Nephron progenitor cell (in vitro differentiated cells): ENCODE results near the gene SYT1.

ENCODE experiments used
- DNase-seq: peaks from one replicate; pipeline ENCODE4 v3.0.0; 2021
- H3K27ac Mint-ChIP-seq: 2 replicates; pipeline ENCODE4 v1.8.0; 2021; ENCODE audit warnings: mild to moderate bottlenecking, moderate library complexity, mixed read lengths
- H3K27me3 Mint-ChIP-seq: 2 replicates; pipeline ENCODE4 v1.8.0; 2021; ENCODE audit warnings: mild to moderate bottlenecking, low read depth, mixed read lengths; ENCODE audit not compliant: poor library complexity
- H3K36me3 Mint-ChIP-seq: 2 replicates; pipeline ENCODE4 v1.8.0; 2021; ENCODE audit warnings: low read depth, mixed read lengths
- H3K4me1 Mint-ChIP-seq: 2 replicates; pipeline ENCODE4 v1.8.0; 2021; ENCODE audit warnings: mixed read lengths
- H3K4me3 Mint-ChIP-seq: 2 replicates; pipeline ENCODE4 v1.8.0; 2021; ENCODE audit warnings: mild to moderate bottlenecking, moderate library complexity, mixed read lengths
- H3K9me3 Mint-ChIP-seq: 2 replicates; pipeline ENCODE4 v1.8.0; 2021; ENCODE audit warnings: mild to moderate bottlenecking, moderate library complexity, mixed read lengths
- CTCF ChIP-seq: fragments of 200-600 bp; sonication (generic); IDR thresholded peaks from 2 replicates; pipeline ENCODE4 v1.5.0; 2021; ENCODE audit warnings: antibody characterized with exemption

Gene SYT1

DNA sequence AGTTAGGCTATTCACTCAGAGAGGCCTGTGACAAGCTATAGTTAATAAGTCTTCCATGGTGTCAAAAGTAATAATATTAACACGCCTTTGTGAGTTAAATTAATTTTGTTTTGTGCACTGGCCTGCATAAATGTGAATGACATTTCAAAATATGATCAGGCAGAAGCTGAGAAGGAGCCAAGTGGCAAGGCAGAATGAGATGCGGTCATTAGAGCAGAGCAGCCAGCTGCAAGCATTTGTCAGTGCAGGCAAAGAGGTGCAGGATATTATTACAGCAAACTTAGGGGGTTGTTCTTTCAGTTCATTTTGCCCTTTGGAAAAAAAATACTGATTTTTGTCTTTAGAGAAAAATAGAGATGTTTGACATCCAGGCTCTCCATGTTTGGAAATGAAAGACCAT is 461.6 kb downstream of the SYT1 start:
- Mint-ChIP-seq H3K27ac (no peak overlapping the region), H3K4me3 (no peak overlapping the region), H3K9me3 (no peaks in the 10 kb centered on the region), H3K27me3 (peaks cover 4% of the 10 kb centered on the region), H3K4me1 (peaks cover 14% of the 10 kb centered on the region), H3K36me3 (peaks cover 5% of the 10 kb centered on the region)
- no peak for DNase-seq
- no peak for TF ChIP-seq CTCF

GRCh38 chr12:79326663-79327062 is 462.1 kb downstream of the SYT1 start:
- Mint-ChIP-seq H3K4me3 (no peak overlapping the region), H3K9me3 (no peaks in the 10 kb centered on the region), H3K27ac (no peak overlapping the region), H3K27me3 (peaks cover 4% of the 10 kb centered on the region), H3K36me3 (peaks cover 5% of the 10 kb centered on the region), H3K4me1 (peaks cover 14% of the 10 kb centered on the region)
- no peak for DNase-seq
- TF ChIP-seq CTCF = no peak

- DNase-seq = no peak
- Mint-ChIP-seq H3K9me3 (no peaks in the 10 kb centered on the region), H3K36me3 (peaks cover 5% of the 10 kb centered on the region), H3K4me1 (peaks cover 14% of the 10 kb centered on the region), H3K4me3 (no peak overlapping the region), H3K27me3 (peaks cover 4% of the 10 kb centered on the region), H3K27ac (peak overlapping the region; percentile 5)
- no peak for TF ChIP-seq CTCF
Measured at GRCh38 chr12:79327465-79327864, 462.9 kb downstream of the SYT1 start.

DNA sequence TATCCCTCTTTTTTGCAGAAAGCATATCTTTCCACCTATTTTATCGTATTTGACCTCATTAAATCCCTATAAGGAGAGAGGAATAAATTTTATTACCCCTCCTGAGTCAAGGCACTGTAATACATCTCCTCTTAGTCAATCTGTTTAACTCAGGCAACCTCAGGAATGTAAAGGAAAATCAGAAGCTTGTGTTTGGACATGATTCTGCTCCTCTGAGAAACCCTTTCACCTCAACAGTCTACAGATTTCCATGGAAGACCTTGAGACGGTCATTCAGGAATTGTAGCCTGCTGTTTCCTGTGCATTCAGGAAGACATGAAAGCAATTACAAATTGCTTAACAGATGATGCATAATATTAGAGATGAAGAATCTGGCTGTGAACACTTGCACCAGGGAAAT is 465.4 kb downstream of the SYT1 start:
- TF ChIP-seq CTCF = no peak

GRCh38 chr12:79331870-79332269 is 467.3 kb downstream of the SYT1 start:
- Mint-ChIP-seq H3K36me3 (no peaks in the 10 kb centered on the region), H3K27me3 (peaks cover 4% of the 10 kb centered on the region), H3K4me3 (no peak overlapping the region), H3K27ac (no peak overlapping the region), H3K4me1 (peaks cover under 1% of the 10 kb centered on the region), H3K9me3 (no peaks in the 10 kb centered on the region)
- no peak for DNase-seq
- TF ChIP-seq CTCF = no peak

More for the DNA sequence above, 465.4 kb downstream of the SYT1 start:
- H3K36me3 Mint-ChIP-seq = no peaks in the 10 kb centered on the region
- H3K27ac Mint-ChIP-seq = no peak overlapping the region
- H3K27me3 Mint-ChIP-seq = peaks cover 4% of the 10 kb centered on the region
- peaks cover 14% of the 10 kb centered on the region for H3K4me1 Mint-ChIP-seq
- no peak for DNase-seq
- no peak overlapping the region for H3K4me3 Mint-ChIP-seq
- H3K9me3 Mint-ChIP-seq = no peaks in the 10 kb centered on the region

DNA sequence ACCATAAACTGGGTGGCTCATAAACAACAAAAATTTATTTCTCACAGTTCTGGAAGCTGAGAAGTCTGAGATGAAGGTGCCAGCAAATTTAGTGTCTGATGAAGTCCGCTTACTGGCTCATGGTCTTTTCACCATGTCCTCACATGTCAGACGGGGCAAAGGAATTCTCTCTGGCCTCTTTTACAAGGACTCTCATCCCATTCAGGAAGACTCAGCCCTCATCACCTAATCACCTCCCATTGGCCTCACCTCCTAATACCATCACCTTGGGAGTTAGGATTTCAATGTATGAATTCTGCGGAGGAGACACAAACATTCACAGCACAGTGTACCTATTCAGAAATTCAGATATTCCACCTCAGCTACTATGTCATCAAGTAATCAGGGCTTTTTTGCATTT is 468.6 kb downstream of the SYT1 start:
- Mint-ChIP-seq H3K4me3 (no peak overlapping the region), H3K9me3 (no peaks in the 10 kb centered on the region)

More for the DNA sequence above, 468.6 kb downstream of the SYT1 start:
- TF ChIP-seq CTCF = no peak
- H3K27me3 Mint-ChIP-seq = peaks cover 4% of the 10 kb centered on the region
- DNase-seq = no peak
- H3K27ac Mint-ChIP-seq = no peak overlapping the region
- H3K36me3 Mint-ChIP-seq = peaks cover 7% of the 10 kb centered on the region
- H3K4me1 Mint-ChIP-seq = no peaks in the 10 kb centered on the region
